PFSK-1 (cell line): ENCODE data around the gene KLF3.

ENCODE experiments used
- FOXP2 ChIP-seq: optimal IDR thresholded peaks from 2 replicates; pipeline ENCODE3; 2011; ENCODE audit warnings: borderline replicate concordance, control low read depth, inconsistent platforms; ENCODE audit not compliant: insufficient read depth; ENCODE audit errors: extremely low read length, extremely low read depth
- POLR2AphosphoS5 ChIP-seq: IDR thresholded peaks from 2 replicates; pipeline ENCODE4 v1.6.1; 2012; ENCODE audit warnings: low read depth, mild to moderate bottlenecking, control low read depth, low read length, moderate library complexity
- SIN3A ChIP-seq: IDR thresholded peaks from 2 replicates; pipeline ENCODE4 v1.6.1; 2012; ENCODE audit warnings: mild to moderate bottlenecking, low read length, moderate library complexity, borderline replicate concordance; ENCODE audit not compliant: insufficient read depth
- TAF1 ChIP-seq: IDR thresholded peaks from 2 replicates; pipeline ENCODE4 v1.6.1; 2012; ENCODE audit warnings: low read length, control low read depth, borderline replicate concordance; ENCODE audit not compliant: insufficient read depth
- TF ChIP-seq, protein P1 (sequence below), 2 experiments: IDR thresholded peaks; 2 replicates each; pipeline versions ENCODE4 v1.6.1 to v1.8.0; 2011 to 2012; ENCODE audit warnings: low read depth in 2 of 2, low read length in 2 of 2, control low read depth in 1 of 2, inconsistent platforms in 1 of 2, mild to moderate bottlenecking in 1 of 2, moderate library complexity in 1 of 2; ENCODE audit not compliant: insufficient read depth in 1 of 2

KLF3 gene

DNA sequence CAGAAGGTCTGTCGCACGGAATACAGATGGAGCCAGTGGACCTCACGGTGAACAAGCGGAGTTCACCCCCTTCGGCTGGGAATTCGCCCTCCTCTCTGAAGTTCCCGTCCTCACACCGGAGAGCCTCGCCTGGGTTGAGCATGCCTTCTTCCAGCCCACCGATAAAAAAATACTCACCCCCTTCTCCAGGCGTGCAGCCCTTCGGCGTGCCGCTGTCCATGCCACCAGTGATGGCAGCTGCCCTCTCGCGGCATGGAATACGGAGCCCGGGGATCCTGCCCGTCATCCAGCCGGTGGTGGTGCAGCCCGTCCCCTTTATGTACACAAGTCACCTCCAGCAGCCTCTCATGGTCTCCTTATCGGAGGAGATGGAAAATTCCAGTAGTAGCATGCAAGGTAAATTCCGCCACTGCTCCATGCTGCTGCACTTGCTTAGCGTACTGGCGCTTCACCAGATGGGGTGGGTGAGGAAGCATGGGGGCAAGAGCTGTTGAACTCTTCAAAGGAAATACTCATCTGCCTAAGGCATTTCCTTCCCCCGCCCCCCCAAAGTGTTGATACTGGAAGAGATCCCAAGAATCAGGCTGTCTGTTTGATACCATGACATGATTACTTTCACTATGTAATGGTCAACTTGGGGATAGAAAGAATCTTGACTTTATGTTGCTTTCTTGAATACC, 24.8 kb downstream of the KLF3 start:
- TF ChIP-seq TAF1 (no peak), FOXP2 (no peak), SIN3A (no peak), POLR2AphosphoS5 (no peak)
- TF ChIP-seq, protein P1, sequence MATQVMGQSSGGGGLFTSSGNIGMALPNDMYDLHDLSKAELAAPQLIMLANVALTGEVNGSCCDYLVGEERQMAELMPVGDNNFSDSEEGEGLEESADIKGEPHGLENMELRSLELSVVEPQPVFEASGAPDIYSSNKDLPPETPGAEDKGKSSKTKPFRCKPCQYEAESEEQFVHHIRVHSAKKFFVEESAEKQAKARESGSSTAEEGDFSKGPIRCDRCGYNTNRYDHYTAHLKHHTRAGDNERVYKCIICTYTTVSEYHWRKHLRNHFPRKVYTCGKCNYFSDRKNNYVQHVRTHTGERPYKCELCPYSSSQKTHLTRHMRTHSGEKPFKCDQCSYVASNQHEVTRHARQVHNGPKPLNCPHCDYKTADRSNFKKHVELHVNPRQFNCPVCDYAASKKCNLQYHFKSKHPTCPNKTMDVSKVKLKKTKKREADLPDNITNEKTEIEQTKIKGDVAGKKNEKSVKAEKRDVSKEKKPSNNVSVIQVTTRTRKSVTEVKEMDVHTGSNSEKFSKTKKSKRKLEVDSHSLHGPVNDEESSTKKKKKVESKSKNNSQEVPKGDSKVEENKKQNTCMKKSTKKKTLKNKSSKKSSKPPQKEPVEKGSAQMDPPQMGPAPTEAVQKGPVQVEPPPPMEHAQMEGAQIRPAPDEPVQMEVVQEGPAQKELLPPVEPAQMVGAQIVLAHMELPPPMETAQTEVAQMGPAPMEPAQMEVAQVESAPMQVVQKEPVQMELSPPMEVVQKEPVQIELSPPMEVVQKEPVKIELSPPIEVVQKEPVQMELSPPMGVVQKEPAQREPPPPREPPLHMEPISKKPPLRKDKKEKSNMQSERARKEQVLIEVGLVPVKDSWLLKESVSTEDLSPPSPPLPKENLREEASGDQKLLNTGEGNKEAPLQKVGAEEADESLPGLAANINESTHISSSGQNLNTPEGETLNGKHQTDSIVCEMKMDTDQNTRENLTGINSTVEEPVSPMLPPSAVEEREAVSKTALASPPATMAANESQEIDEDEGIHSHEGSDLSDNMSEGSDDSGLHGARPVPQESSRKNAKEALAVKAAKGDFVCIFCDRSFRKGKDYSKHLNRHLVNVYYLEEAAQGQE (IDR thresholded peaks at IDR 0.05; ENCODE audit: insufficient read depth in 1 of 2, low read depth in 2 of 2, low read length in 2 of 2) = no peak

DNA sequence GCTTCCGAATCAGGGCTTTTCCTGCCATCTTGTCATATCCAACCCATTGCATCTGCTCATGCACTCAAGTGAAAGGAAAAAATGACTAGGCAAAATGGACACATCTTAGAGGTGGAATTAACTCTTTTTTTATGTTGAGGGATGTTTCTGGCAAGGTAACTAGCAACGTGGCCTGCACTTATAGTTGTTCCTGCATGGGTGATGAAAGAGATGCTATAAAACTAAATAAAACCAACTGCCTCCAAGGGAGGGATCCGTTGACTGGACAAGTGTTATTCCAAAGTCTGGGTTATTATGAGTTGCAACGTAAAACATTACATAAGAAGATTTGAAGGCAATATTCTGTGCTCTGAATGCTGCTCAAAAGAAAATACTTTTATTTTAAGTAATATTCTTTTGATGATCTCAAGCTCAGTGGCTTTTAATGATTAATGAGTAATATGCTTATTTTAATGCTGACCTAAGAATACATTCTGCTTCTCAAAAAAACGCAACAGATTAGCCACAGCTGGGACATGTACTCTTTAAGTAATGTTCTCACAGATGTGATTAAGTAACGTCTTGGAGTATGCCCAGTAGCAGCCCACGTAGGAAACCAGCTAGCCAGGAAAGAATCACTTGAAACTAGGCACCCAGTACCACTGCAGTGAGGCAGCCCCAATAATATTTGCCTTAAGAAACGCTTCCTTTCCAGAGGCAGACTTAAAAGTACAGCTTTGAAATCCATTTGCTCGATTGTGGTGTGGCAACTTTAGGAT, 27.4 kb downstream of the KLF3 start:
- TF ChIP-seq, protein P1 (IDR thresholded peaks at IDR 0.05; ENCODE audit: insufficient read depth in 1 of 2, low read depth in 2 of 2, low read length in 2 of 2) = no peak
- TF ChIP-seq FOXP2 = no peak
- TF ChIP-seq POLR2AphosphoS5 = no peak
- TF ChIP-seq SIN3A = no peak
- no peak for TF ChIP-seq TAF1

DNA sequence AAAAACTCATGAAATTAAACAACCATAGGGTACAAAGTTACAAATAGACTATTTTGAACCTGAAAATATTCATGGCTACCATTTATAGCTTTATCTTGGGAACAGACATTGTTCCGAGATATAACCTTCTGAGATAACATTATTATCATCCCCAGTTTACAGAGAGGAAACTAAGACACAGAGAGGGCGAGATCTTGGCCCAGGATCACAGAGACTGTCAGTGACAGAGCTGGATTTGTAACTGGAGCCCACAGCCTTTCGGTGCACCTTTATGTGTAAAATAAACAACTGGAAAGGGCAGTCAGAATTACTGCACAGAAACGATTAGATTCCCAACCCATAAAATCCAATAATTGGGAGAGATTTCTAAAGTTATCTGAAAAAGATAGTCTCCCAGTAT, 28.4 kb downstream of the KLF3 start:
- TF ChIP-seq TAF1 (no peak), FOXP2 (no peak), POLR2AphosphoS5 (no peak), SIN3A (no peak)
- TF ChIP-seq, protein P1 (IDR thresholded peaks at IDR 0.05; ENCODE audit: insufficient read depth in 1 of 2, low read depth in 2 of 2, low read length in 2 of 2) = no peak

DNA sequence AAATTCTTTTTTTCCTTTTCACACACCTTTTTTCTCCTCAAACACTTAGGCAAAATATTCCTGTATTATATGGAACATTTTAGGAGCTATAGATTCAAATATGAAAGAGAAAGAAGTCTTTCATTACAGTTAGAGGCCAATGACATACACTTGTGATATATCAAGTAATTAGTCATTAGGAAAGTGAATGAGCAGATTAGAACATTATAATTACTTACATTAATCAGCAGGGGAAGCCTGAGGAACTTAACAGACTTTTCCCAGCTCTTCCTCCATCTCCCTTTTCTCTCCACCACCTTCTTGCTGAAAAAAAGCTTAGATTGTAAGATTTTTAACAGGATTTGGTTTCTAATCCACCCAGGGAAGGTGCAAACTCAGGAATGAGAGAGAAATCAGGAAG, 29.6 kb downstream of the KLF3 start:
- TF ChIP-seq TAF1 (no peak), POLR2AphosphoS5 (no peak), FOXP2 (no peak), SIN3A (no peak)
- TF ChIP-seq, protein P1 (IDR thresholded peaks at IDR 0.05; ENCODE audit: insufficient read depth in 1 of 2, low read depth in 2 of 2, low read length in 2 of 2) = no peak
